Measurements from ENCODE around the gene TMEM37. TPM values are rescaled to one million over a fixed set of nuclear protein-coding genes. Genes with fewer than 3 reads are reported as not detected.
A peak's percentile ranks its signal among the peaks of the same experiment; 100 is the strongest.

Gene TMEM37
- total RNA-seq, 1 donor from 2014 or later = 0.13 TPM

GRCh38 chr2:119477113-119477505, 45.5 kb downstream of the TMEM37 start:
- DNase-seq (ENCODE audit: low read depth in 2 of 2) = no peak

GRCh38 chr2:119478188-119478977, 46.7 kb downstream of the TMEM37 start:
- DNase-seq (ENCODE audit: low read depth in 2 of 2) = no peak

GRCh38 chr2:119478978-119479295, 47.3 kb downstream of the TMEM37 start:
- no peak for DNase-seq (ENCODE audit: low read depth in 2 of 2)

GRCh38 chr2:119480184-119480583, 48.5 kb downstream of the TMEM37 start:
- no peak for DNase-seq (ENCODE audit: low read depth in 2 of 2)

- DNase-seq (ENCODE audit: low read depth in 2 of 2) = no peak
Measured at GRCh38 chr2:119480718-119481142, 49.1 kb downstream of the TMEM37 start.

GRCh38 chr2:119481501-119482455, 50.1 kb downstream of the TMEM37 start:
- DNase-seq (ENCODE audit: low read depth in 2 of 2) = no peak

- peak; percentile 30 to 54 for DNase-seq (ENCODE audit: low read depth in 2 of 2)
Measured at GRCh38 chr2:119482481-119483394, 51.1 kb downstream of the TMEM37 start.

GRCh38 chr2:119483395-119483753, 51.7 kb downstream of the TMEM37 start:
- peak in 1 of 2 donors; percentile 24 for DNase-seq (ENCODE audit: low read depth in 2 of 2)

- DNase-seq (ENCODE audit: low read depth in 2 of 2) = no peak
Measured at GRCh38 chr2:119483896-119484718, 52.5 kb downstream of the TMEM37 start.

- DNase-seq (ENCODE audit: low read depth in 2 of 2) = no peak
Measured at GRCh38 chr2:119484834-119485233, 53.2 kb downstream of the TMEM37 start.

GRCh38 chr2:119485336-119486110, 53.9 kb downstream of the TMEM37 start:
- DNase-seq (ENCODE audit: low read depth in 2 of 2) = peak in 1 of 2 donors; percentile 31

GRCh38 chr2:119486196-119486827, 54.7 kb downstream of the TMEM37 start:
- peak in 1 of 2 donors; percentile 19 for DNase-seq (ENCODE audit: low read depth in 2 of 2)

GRCh38 chr2:119486886-119487285, 55.2 kb downstream of the TMEM37 start:
- DNase-seq (ENCODE audit: low read depth in 2 of 2) = peak; percentile 71 to 90

GRCh38 chr2:119487434-119488244, 56.0 kb downstream of the TMEM37 start:
- DNase-seq (ENCODE audit: low read depth in 2 of 2) = no peak

All from dermis microvascular lymphatic vessel endothelial cell (primary cell).